ENCODE measurements around the gene SPATA17.
"Not testable (repeated sequence)": the region's sequence is repeated elsewhere in the genome, so short reads cannot be mapped to it uniquely, and the experiment has no call there.

SPATA17 gene, protein sequence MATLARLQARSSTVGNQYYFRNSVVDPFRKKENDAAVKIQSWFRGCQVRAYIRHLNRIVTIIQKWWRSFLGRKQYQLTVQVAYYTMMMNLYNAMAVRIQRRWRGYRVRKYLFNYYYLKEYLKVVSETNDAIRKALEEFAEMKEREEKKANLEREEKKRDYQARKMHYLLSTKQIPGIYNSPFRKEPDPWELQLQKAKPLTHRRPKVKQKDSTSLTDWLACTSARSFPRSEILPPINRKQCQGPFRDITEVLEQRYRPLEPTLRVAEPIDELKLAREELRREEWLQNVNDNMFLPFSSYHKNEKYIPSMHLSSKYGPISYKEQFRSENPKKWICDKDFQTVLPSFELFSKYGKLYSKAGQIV

DNA sequence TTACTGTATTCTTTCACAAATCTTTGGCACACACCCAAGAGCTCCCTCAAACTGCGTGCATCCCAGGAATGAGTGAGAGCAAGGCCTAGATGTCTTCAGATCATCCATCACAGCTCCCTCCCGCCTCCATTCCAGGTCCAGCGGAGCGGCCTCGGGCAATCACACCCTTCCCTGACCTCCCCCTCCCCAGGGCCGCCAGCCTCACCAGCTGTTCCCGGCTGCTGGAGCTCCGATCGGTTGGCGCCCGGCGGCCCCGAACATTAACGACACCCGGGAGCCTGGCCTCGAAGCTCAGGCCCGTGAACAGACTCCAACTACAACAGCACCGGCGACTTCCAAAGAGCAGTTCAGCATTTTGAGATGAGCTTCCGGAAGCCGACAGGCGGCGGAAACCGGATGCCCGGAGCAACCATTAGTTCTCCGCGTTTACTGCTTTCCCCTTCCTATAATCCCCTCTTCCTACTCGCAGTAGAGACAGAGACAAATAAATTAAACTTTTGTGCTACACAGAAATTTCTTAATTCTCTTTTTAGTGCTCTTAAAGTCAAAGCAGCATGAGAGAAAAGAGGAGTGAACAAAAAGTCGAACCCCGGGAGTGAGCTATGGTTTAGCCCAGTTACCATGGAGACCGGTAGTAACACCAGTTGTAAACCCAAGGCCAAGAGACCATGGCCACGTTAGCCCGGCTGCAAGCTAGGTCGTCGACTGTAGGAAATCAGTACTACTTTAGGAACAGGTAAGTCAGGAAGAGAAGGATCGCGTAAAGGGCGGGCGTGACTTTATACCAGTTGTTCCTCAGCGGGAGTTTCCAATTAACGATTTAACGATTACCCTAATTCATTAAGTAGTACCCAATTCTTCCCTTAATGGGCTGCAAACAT, at the start of gene SPATA17, which contains the start of gene GPATCH2:
Gene SPATA17 (plus strand): TSS at position 634 of the 881 bp plus-strand sequence. CDS start 35 bp downstream, at position 669.
Gene GPATCH2 (minus strand): TSS at position 380 of the 881 bp plus-strand sequence. CDS start 119 bp downstream, at position 261.
- peak; percentile 71 for DNase-seq

DNA sequence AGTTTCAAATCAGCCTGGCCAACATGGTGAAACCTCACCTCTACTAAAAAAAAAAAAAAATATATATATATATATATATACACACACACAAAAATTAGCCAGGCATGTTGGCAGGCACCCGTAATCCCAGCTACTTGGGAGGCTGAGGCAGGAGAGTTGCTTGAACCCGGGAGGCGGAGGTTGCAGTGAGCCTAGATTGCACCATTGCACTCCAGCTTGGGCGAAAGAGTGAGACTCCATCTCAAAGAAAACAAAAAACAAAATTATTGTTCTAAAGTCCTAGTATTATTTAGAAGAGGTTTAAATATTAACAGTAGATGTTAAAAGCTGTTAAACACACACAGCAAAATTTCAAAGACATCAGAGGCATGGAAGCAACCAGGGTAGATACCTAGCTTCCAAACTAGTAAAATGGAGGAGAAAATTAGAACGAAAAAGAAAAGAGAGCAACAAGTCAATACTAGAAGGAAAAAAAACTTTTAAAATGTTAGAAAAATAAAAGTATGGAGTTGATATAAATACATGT, 46.8 kb upstream of the SPATA17 start:
- not testable (repeated sequence) for DNase-seq

DNA sequence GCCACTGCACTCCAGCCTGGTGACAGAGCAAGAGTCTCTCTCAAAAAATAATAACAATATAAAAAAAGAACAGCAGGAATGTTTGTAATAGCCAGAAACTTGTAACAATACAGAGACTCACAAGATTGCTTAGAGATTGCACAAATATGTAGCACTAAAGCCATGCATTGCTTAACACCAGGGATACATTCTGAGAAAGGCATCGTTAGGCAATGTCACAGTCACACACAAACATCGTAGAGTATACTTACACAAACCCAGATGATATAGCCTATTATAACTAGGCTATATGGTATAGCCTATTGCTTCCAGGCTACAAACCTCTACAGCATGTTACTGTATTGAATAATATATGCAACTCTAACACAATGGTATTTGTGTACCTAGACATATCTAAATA, 45.6 kb upstream of the SPATA17 start:
- no peak for DNase-seq

DNA sequence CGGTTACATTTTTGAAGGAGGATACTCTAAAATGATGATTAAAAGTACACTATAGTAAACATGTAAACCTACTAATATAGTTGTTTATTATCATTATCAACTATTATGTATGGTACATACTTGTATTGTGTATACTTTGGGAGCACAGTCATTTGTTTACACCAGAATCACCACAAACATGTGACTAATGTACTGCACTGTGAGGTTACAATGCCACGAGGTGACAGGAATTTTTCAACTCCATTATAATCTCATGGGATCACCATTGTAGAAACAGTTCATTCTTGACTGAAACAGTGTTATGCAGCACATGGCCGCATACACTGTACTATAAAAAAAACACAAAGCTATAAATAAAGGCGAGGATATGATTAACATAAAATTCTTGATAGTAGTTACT, 44.6 kb upstream of the SPATA17 start:
- no peak for DNase-seq

DNA sequence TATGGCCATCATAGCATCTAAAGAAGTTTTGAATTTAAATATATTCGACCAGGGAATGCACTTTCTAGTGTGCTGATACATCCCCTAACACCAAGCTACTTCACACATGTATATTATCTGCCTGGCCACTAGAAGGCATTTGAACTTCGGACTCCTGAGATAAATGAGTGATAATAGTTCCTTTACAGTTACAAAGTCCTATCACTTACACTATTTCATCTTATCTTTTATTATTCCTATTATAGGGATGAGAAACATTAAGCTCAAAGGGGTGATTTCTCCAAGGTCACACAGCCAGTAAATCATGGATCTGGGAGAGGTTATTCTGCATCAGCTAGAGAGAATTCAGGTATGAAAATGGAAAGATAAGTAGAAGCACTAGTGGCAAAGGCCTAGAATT, 40.5 kb upstream of the SPATA17 start:
- no peak for DNase-seq

DNA sequence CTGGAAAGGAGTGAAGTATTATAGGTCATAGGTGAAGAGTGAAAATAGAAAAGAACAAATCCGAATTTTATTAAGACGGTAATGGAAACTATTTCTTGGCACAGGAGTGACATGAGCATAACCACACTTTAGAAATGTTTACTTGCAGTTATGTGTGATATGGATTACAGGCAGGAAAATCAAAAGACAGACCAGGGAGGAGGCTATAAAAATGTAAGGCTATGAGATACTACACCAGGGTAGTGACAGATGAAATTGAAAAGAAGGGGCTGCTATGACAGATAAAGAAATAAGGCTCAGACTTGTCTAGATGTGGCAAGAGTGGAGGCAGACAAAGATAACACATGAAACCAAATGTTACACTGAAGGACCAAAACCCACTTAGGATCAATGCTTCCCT, 32.0 kb upstream of the SPATA17 start:
- no peak for DNase-seq

DNA sequence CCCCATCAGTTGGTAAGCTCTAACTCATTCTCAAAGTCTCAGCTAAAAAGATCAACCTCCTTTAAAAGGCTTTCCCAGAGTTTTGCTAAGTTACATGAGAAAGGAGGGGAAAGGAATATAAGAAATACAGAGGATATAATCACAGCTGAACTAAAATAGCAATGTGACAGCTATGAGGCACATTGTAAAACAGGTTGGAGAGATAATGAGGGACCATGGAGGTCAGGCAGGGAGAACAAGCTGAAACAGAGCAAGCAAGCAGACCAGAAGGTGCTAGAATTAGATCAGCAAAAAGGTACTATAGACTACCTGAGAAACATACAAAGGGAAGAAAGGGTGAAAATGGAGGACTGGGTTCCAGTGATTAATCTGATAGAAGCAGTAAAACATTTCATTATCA, 28.8 kb upstream of the SPATA17 start:
- no peak for DNase-seq

DNA sequence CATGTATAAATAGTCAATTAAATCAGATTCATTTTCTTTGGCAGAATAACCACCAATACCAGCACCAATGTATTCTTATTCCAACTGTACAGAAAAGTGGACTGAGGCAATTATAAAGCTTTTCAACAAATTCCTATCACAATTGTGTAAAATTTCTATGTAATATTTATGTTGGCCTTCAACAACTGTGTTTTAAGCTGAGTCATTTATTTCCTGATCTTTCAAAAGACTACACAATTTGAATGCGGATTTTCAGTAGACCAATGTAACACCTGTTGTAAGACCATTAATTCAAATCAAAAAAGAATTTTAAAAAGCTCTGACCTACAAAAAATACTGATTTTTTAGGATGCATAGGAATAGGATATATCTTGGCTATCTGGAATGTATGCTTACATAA, 25.8 kb upstream of the SPATA17 start:
- DNase-seq, result no peak

DNA sequence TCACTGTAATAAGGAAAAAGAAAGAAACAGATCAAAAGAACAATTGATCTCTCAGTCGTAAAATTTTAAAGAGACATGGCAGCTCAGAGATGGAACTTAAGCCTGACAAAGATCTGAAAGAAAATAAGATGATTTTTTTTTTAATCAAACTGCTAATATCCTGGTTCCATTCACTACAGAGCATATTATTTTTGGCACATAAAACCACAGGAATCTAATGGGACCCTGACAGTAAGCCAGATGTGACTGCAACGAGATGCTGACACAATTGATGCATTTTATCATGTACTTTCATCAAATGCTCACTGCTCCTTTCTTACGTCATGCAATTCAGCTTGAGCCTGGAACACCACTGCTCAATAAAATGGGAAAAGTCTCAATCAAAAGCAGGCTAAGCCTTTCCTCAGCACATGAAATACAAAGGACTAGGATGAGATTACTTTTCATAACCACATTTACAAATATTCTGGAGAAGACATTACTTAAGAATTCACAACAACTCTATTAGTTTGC, 16.9 kb upstream of the SPATA17 start:
- DNase-seq, result no peak

DNA sequence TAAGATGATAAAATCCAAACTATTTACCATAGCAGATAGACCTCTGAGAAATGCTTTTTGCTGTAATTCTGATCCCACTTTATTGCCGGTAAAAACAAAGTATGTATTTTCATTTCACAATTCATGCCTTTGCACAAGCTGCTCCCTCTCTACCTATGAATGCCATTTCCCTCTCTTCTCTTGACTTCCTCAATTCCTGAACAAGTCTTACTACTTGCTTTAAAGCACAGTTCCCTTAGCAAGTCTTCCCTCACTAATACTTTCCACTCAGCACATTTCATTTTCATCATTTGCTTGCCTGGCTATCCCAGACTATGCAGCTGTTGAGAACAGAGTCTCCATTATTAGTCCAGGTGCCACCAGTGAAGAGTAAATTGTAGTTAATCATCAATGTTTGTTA, 14.0 kb upstream of the SPATA17 start:
- DNase-seq, result peak; percentile 1

DNA sequence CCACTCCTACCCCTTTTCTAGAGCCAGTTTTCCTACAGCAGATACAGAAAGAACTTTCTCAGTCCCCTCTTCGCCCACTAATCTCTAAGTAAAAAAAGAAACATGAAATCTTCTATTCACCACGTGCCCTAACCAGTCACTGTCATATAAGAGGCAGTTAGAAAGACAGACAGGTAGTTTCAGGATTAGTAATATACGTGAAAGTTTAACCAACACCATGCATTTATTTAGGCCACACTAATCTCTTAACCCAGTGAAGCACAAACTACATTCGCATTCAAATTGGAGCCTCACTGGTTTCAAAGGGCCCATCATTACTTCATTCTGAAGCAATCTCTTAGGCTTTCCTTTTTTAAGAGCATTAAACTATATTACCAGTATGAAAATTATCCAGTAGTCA, 10.3 kb upstream of the SPATA17 start:
- no peak for DNase-seq

DNA sequence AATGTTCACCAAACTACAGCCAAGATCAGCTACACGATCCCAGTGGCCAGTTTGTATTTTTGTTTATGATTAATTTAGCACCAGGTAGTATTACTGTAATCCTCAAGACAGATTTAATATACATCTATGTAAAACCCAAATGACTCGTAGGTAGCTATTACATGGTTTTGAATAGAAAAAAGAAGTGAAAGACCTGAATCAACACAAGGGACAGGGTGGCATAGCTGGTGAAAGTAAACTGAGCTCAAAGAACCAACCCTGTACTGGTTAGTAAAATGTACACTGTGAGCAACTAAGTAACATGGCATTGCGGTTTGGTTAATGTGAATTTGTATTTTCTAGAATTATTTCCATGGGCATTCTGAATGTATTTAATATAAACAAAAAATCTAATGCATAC, 9.1 kb upstream of the SPATA17 start:
- no peak for DNase-seq

DNA sequence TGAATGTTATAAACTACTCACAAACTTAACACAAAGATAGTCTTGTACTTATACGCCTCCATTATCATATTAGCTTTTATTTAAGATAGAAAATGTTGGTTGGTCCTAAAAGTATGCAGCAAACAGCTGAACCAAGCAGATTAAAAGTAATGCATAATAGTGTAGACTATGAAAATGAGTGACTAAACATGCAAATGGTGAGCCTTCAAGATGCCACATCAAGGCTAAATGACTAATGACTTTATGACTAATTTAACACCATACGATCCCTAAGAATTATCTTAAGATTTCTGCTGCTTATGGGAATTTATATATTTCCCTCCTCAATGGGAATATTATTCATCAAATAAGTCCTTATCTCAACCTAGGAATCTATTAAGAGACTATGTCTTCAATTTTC, 4.8 kb upstream of the SPATA17 start:
- DNase-seq, result no peak

DNA sequence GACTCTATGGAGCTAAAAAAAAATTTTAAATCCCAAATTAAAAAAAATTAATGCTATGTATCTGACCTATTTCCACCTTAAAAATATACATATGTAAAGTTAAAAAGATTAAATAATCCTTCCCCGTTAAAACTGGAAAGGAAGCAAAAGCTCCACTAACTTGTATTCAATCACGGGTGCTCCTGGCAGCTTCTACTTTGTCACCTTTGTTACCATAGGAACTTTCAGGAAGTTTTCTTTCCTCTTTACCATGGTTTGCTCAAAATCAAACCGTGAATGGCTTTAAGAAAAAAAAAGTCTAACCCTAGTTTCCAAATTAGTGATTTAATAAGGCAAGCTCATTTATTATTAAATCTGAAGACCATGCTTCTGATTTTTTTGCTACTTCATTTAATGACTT, 3.7 kb upstream of the SPATA17 start:
- no peak for DNase-seq

DNA sequence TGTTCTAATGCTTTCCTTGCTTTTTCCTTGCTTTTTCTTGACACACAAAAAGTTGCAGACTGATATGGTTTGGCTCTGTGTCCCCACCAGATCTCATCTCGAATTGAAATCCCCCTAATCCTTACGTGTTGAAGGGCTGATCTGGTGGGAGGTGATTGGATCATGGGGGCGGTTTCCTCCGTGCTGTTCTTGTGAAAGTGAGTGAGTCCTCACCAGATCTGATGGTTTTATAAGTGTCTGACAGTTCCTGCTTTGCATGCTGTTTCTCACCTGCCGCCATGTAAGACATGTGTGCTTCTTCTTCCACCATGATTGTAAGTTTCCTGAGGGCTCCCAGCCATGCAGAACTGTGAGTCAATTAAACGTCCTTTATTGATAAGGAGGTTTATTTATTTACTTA, 11.3 kb downstream of the SPATA17 start:
- DNase-seq, result no peak

DNA sequence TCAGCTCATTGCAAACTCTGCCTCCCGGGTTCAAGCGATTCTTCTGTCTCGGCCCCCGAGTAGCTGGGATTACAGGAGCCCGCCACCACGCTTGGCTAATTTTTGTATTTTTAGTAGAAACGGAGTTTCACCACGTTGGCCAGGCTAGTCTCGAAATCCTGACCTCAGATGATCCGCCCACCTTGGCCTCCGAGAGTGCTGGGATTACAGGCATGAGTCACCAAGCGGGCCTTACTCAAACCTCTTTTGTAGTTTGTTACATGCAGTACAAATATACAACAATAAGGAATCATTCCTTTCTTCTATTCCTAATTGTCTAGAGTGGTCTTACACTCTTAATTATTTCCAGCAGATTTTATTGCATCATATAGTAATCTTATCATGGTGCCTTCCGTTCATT, 16.6 kb downstream of the SPATA17 start:
- DNase-seq, result no peak

DNA sequence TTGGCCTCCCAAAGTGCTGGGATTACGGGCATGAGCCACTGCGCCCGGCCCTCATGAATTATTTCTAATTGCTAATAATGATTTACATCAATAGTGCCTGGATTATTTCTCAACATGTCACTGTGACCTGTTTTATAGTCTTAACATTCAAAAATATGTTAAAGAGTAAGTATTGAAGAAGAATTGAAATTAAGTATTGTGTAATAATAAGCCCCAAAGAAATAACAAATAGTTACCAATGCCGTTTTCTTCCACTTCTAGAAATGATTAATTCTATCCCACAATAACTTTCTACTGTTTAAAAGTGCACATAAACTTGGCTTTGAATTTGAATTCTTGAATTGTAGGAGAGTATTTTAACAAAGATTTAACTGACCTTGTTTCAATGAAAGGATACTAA, 19.5 kb downstream of the SPATA17 start:
- no peak for DNase-seq

DNA sequence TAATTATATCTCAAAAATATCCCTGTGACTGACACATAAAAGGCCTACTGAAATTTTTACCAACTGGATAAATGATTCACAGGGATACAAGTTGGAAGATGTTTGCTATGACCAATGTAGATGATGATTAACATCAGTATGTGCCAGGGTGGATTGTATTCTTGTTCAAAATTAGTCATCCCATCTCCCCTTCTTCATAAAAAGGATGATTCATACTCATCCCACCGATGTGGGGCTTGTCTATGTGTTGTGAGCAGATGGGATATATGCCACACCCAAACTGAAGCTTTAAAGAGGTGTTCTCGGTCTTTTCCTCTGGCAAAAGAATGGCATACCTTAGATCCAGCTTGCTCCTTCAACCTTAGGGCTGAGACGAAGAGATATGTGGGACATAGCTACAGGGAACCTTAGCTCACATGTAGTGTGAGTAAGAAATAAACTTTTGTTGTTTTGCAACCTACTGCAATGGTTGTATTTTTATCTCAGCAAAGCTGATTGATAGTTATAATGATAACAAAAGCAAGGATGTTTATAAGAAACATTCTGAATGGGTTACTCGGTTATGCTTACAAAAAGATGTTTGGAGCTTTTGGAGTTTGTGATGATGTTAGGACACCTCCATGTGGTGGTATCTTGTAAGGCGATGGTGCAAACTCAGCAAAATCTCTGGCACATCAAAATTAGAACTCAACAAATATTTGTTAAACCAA, 29.4 kb downstream of the SPATA17 start:
- DNase-seq, result no peak

DNA sequence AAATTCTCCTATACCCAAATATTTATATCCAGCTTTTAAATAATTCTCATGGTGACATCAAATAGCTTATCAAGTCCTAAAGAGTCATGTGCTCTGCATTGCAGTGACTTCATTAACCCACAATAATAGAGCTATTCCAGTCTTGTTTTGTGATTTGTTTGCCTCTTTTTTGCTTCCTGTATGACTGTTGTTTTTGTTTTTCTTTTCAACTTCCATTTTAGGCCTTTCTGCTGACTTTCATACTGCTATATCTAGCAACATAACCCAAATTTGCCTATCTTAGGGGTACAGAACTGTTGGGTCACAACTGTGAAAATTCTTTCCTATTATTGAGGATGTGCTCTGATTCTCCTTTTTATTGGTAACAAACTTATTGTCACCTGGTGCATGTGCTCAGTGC, 30.3 kb downstream of the SPATA17 start:
- DNase-seq, result no peak

DNA sequence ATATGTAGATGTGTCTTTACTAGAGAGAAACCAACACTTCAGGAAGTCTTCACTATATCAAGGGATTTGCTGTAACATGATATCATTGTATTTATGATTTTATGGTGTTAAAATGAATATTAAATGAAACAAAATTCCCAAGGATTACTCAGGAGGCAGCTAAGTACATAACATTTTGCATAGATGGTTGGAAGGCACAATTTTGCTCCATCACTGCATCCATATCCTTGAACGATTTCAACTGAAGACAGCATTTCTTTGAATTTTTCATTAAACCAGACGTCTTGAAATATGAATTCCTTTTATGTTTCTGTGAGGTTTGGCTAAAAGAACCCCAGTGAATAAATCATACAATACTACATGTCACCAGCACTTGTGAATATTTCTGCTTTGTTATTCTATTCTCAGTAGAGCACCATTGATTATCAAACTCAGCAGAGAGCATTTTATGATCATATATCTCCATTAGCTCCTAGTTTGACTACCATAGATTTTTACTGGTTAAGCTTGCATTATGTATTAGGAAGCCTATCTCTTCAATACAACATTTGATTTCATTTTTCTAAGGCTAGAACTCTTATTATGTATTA, 37.3 kb downstream of the SPATA17 start:
- DNase-seq, result no peak

DNA sequence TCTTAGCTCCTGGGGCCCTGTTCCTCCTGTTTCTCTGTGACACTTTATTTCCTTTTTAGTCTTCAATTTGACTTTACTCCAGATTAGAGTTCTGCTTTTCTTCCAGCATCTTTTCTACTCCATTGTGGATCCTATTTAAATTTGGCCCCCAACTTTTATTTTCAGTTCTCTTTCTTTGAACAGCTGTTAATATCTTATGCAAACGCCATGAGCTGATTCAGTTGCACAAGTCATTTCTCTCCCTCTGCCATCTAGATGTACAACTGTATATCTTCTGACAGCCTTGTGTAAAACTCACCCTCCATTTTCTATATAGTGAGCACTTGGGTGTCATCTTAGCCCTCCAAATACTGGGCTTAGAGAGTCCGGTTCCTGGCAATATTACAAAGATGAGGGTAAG, 42.2 kb downstream of the SPATA17 start:
- no peak for DNase-seq

DNA sequence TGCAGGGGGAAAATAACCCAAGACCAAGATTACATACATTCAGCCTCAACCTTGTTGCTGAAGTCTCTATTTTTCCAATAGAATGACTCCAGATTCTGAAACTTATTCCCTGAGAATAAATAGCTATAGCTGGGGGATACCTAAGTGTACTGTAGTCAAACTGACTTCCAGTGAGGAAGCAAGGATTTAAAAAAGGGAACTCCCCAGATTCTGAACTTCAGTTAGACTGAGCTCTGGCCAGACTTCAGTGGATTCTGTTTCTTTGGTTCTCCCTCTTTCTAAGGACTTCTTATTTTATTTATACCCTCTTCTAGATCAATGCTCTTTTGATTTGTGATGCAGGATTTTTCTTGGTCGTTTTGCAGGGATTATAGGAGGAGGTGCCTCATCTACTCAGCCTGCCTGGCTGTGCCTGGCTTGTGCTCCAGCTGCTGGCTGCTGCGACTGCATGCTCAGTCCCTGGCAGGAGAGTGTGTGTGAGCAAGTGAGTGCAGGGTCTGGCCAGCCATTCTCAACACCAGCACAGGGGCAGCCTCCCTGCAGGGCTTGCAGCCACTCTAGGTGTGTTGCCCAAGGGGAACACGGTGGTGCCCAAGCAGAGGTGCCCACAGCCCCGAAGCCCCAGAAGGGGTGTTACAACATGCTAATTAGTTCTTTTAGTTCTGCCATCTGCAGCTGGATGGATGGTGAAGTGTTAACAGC, 43.0 kb downstream of the SPATA17 start:
- DNase-seq, result no peak

All from GDM1 (cell line).